CD4-positive, alpha-beta T cell (primary cell): ENCODE measurements around the gene THSD7B. TPM values are rescaled to one million over a fixed set of nuclear protein-coding genes. Genes with fewer than 3 reads are reported as not detected.

Experiments used
- ATAC-seq: fragments of 200-7000 bp; cut with Tn5 transposase; one replicate; pipeline ENCODE4 v1.10.0; 2022; ENCODE audit warnings: mild to moderate bottlenecking; ENCODE audit not compliant: poor library complexity
- CTCF ChIA-PET: fragments of 350-600 bp; sonication (Branson Sonifier 250); formaldehyde crosslinking; loops from one replicate; lab custom pipeline; 2021; ENCODE audit warnings: antibody characterized with exemption, inconsistent platforms; lab: Charles Lee
- POLR2A ChIA-PET: fragments of 350-600 bp; sonication (Branson Sonifier 250); formaldehyde crosslinking; loops from one replicate; lab custom pipeline; 2021; ENCODE audit warnings: antibody characterized with exemption, inconsistent platforms; lab: Charles Lee
- DNase-seq, 14 experiments: peaks; one replicate each; pipeline ENCODE4 v3.0.0-alpha.2; 2013 to 2020; ENCODE audit warnings: mixed read lengths in 2 of 14
- H3K27ac ChIP-seq, 2 donors: one replicate each; pipeline versions ENCODE4 v1.5.1 to v1.7.0; 2013; ENCODE audit warnings: low read length in 2 of 2, low read depth in 1 of 2, mild to moderate bottlenecking in 1 of 2
- H3K27me3 ChIP-seq, 2 experiments: 1 replicate in 1 of 2; 2 replicates in 1 of 2; pipeline versions ENCODE4 v1.6.1 to v1.7.0; 2013; ENCODE audit warnings: low read length in 2 of 2, control low read depth in 1 of 2, mild to moderate bottlenecking in 1 of 2, moderate library complexity in 1 of 2; ENCODE audit not compliant: insufficient read depth in 2 of 2, control insufficient read depth in 1 of 2
- H3K36me3 ChIP-seq: one replicate; pipeline ENCODE4 v1.6.1; 2013; ENCODE audit warnings: low read length, control low read depth; ENCODE audit not compliant: insufficient read depth
- H3K4me1 ChIP-seq: one replicate; pipeline ENCODE4 v1.6.1; 2013; ENCODE audit warnings: low read length, control low read depth; ENCODE audit not compliant: insufficient read depth
- H3K4me3 ChIP-seq: one replicate; pipeline ENCODE4 v1.5.1; 2013; ENCODE audit warnings: mild to moderate bottlenecking, low read length, moderate library complexity
- H3K9me3 ChIP-seq, 2 experiments: 1 replicate in 1 of 2; 2 replicates in 1 of 2; pipeline versions ENCODE4 v1.6.1 to v1.7.0; 2013; ENCODE audit warnings: low read length in 2 of 2, mild to moderate bottlenecking in 2 of 2, control low read depth in 1 of 2, moderate library complexity in 1 of 2; ENCODE audit not compliant: control insufficient read depth in 1 of 2, insufficient read depth in 1 of 2
- H3K27ac Mint-ChIP-seq: one replicate; pipeline ENCODE4 v1.8.0; 2020; ENCODE audit warnings: mixed read lengths
- H3K27me3 Mint-ChIP-seq: one replicate; pipeline ENCODE4 v1.8.0; 2021; ENCODE audit warnings: mixed read lengths
- H3K36me3 Mint-ChIP-seq: one replicate; pipeline ENCODE4 v1.8.0; 2021; ENCODE audit warnings: low read depth, mixed read lengths
- H3K4me1 Mint-ChIP-seq: one replicate; pipeline ENCODE4 v1.8.0; 2021; ENCODE audit warnings: low read depth, mixed read lengths
- H3K4me3 Mint-ChIP-seq: one replicate; pipeline ENCODE4 v1.8.0; 2020; ENCODE audit warnings: mild to moderate bottlenecking, mixed read lengths
- H3K9me3 Mint-ChIP-seq: one replicate; pipeline ENCODE4 v1.8.0; 2020; ENCODE audit warnings: mixed read lengths
- CTCF ChIP-seq: fragments of 200-600 bp; IDR thresholded peaks from one replicate; pipeline ENCODE4 v1.8.0; 2022; ENCODE audit warnings: antibody characterized with exemption, mild to moderate bottlenecking
- intact Hi-C, 2 experiments: fragments of 100-400 bp; cut with DNase I in 1 of 2; cut with micrococcal nuclease in 1 of 2; formaldehyde crosslinking; loops; one replicate each; pipeline versions ENCODE4 v1.15.1 to v1.9.0; 2023 to 2025; cut with DNase I, micrococcal nuclease
- total RNA-seq, 174 experiments: library from RNA in 2 of 174; stranded (reverse) in 2 of 174; gene quantifications; one replicate each; pipeline ENCODE4 v1.2.3 and lab custom pipeline; 2021 to 2026

THSD7B gene
- total RNA-seq, 2 experiments from 2014 or later: not detected

- H3K4me3 Mint-ChIP-seq: no peak overlapping the region
- ATAC-seq: no peak
- no peaks in the 10 kb centered on the region for H3K9me3 Mint-ChIP-seq
- no peaks in the 10 kb centered on the region for H3K27me3 Mint-ChIP-seq
- Histone ChIP-seq H3K27me3 (no peaks in the 10 kb centered on the region), H3K9me3 (no peaks in the 10 kb centered on the region), H3K4me1 (no peaks in the 10 kb centered on the region), H3K27ac (no peak overlapping the region), H3K36me3 (no peaks in the 10 kb centered on the region), H3K4me3 (no peak overlapping the region)
- H3K4me1 Mint-ChIP-seq: no peaks in the 10 kb centered on the region
- POLR2A ChIA-PET: no interaction called here
- H3K27ac Mint-ChIP-seq: no peak overlapping the region
- no peaks in the 10 kb centered on the region for H3K36me3 Mint-ChIP-seq
- TF ChIP-seq CTCF: no peak
- CTCF ChIA-PET: interaction anchor here (0.7 kb wide), 1 partner anchor 14 kb away, joined by 3 read pairs; no protein-coding TSS in a partner anchor
- intact Hi-C loops: no loop called here
- DNase-seq: no peak
Observed at GRCh38 chr2:137049518-137049917, 284.2 kb downstream of the THSD7B start.

- DNase-seq: no peak
- CTCF ChIA-PET: no interaction called here
- Mint-ChIP-seq H3K4me3 (no peak overlapping the region), H3K27me3 (no peaks in the 10 kb centered on the region), H3K9me3 (no peaks in the 10 kb centered on the region), H3K36me3 (no peaks in the 10 kb centered on the region), H3K27ac (no peak overlapping the region), H3K4me1 (no peaks in the 10 kb centered on the region)
- POLR2A ChIA-PET: no interaction called here
- TF ChIP-seq CTCF: no peak
- no peak overlapping the region for H3K4me3 ChIP-seq
- H3K27ac ChIP-seq: no peak overlapping the region
- no peaks in the 10 kb centered on the region for H3K9me3 ChIP-seq
- intact Hi-C loops: no loop called here
- no peak for ATAC-seq
- no peaks in the 10 kb centered on the region for H3K36me3 ChIP-seq
- H3K4me1 ChIP-seq: no peaks in the 10 kb centered on the region
- H3K27me3 ChIP-seq: no peaks in the 10 kb centered on the region
Observed at GRCh38 chr2:137050949-137051348, 285.6 kb downstream of the THSD7B start.

GRCh38 chr2:137051778-137052398 is 286.5 kb downstream of the THSD7B start:
- Histone ChIP-seq H3K27me3 (no peaks in the 10 kb centered on the region), H3K4me1 (no peaks in the 10 kb centered on the region), H3K27ac (no peak overlapping the region), H3K4me3 (no peak overlapping the region), H3K9me3 (no peaks in the 10 kb centered on the region), H3K36me3 (no peaks in the 10 kb centered on the region)
- ATAC-seq: no peak
- Mint-ChIP-seq H3K36me3 (no peaks in the 10 kb centered on the region), H3K27ac (no peak overlapping the region), H3K4me3 (no peak overlapping the region), H3K27me3 (no peaks in the 10 kb centered on the region), H3K9me3 (peaks cover 2% of the 10 kb centered on the region), H3K4me1 (no peaks in the 10 kb centered on the region)
- intact Hi-C loops: no loop called here
- no peak for TF ChIP-seq CTCF
- ChIA-PET CTCF (no interaction called here), POLR2A (no interaction called here)
- no peak for DNase-seq
